Activated CD4-positive, alpha-beta T cell treated with anti-CD3 and anti-CD28 coated beads for 48 hours (primary cell): Measurements from ENCODE around the gene ORC6.

Experiments
- DNase-seq: peaks from one replicate; pipeline ENCODE4 v3.0.0-alpha.2; 2020

The ORC6 gene

GRCh38 chr16:46701615-46702014 lies 12.2 kb downstream of the ORC6 start:
- no peak for DNase-seq

GRCh38 chr16:46702030-46702429 lies 12.6 kb downstream of the ORC6 start:
- DNase-seq, result no peak

- DNase-seq, result no peak
Measured at GRCh38 chr16:46706642-46707041, 17.2 kb downstream of the ORC6 start.

GRCh38 chr16:46709469-46710005 lies 20.1 kb downstream of the ORC6 start:
- DNase-seq, result no peak

GRCh38 chr16:46711106-46712058 lies 21.9 kb downstream of the ORC6 start:
- no peak for DNase-seq

- DNase-seq, result no peak
Measured at GRCh38 chr16:46712911-46713310, 23.5 kb downstream of the ORC6 start.

- DNase-seq, result no peak
Measured at GRCh38 chr16:46713634-46714033, 24.2 kb downstream of the ORC6 start.

GRCh38 chr16:46714797-46715591 lies 25.5 kb downstream of the ORC6 start:
- DNase-seq, result no peak

- DNase-seq, result no peak
Measured at GRCh38 chr16:46715769-46716305, 26.4 kb downstream of the ORC6 start.

GRCh38 chr16:46717692-46718091 lies 28.2 kb downstream of the ORC6 start:
- no peak for DNase-seq

GRCh38 chr16:46718214-46718613 lies 28.8 kb downstream of the ORC6 start:
- DNase-seq, result no peak

- DNase-seq, result no peak
Measured at GRCh38 chr16:46719528-46719927, 30.1 kb downstream of the ORC6 start.

GRCh38 chr16:46720619-46721018 lies 31.2 kb downstream of the ORC6 start:
- DNase-seq, result no peak

- no peak for DNase-seq
Measured at GRCh38 chr16:46721885-46722284, 32.4 kb downstream of the ORC6 start.

- no peak for DNase-seq
Measured at GRCh38 chr16:46727184-46727583, 37.7 kb downstream of the ORC6 start.

GRCh38 chr16:46727630-46728029 lies 38.2 kb downstream of the ORC6 start:
- DNase-seq, result no peak

- no peak for DNase-seq
Measured at GRCh38 chr16:46728806-46729205, 39.3 kb downstream of the ORC6 start.

- DNase-seq, result no peak
Measured at GRCh38 chr16:46729326-46729995, 40.0 kb downstream of the ORC6 start.

- no peak for DNase-seq
Measured at GRCh38 chr16:46730126-46730525, 40.7 kb downstream of the ORC6 start.

GRCh38 chr16:46730801-46731690 lies 41.6 kb downstream of the ORC6 start:
- no peak for DNase-seq

- no peak for DNase-seq
Measured at GRCh38 chr16:46731691-46732555, 42.5 kb downstream of the ORC6 start.
